HG03439 (cell line): ENCODE results near the gene KIF1A.

Source experiments
- ATAC-seq: cut with Tn5 transposase; IDR thresholded peaks from one replicate; pipeline ENCODE4 v1.9.1; 2021; ENCODE audit warnings: mild to moderate bottlenecking, moderate library complexity; ENCODE audit not compliant: unreplicated experiment

Gene KIF1A

GRCh38 chr2:240819858-240820606 is at the start of gene KIF1A:
KIF1A (minus strand) TSS chr2:240820219; CDS start chr2:240797752, 22,467 bp downstream.
- ATAC-seq: no peak

GRCh38 chr2:240869109-240869955 is 49.3 kb upstream of the KIF1A start:
- ATAC-seq: no peak

GRCh38 chr2:240868286-240869108 is 48.5 kb upstream of the KIF1A start, which contains the start of gene AGXT:
AGXT (plus strand) TSS chr2:240868824; CDS start chr2:240868866, 42 bp downstream.
- ATAC-seq: no peak

- no peak for ATAC-seq
Observed at GRCh38 chr2:240865391-240865790, 45.4 kb upstream of the KIF1A start.

GRCh38 chr2:240864475-240864874 is 44.5 kb upstream of the KIF1A start:
- ATAC-seq: no peak

GRCh38 chr2:240861547-240861946 is 41.5 kb upstream of the KIF1A start:
- no peak for ATAC-seq

GRCh38 chr2:240858871-240859270 is 38.9 kb upstream of the KIF1A start:
- no peak for ATAC-seq

GRCh38 chr2:240858321-240858720 is 38.3 kb upstream of the KIF1A start:
- ATAC-seq: no peak

GRCh38 chr2:240857039-240858008 is 37.3 kb upstream of the KIF1A start:
- no peak for ATAC-seq

- ATAC-seq: no peak
Observed at GRCh38 chr2:240856151-240856980, 36.3 kb upstream of the KIF1A start.

- ATAC-seq: no peak
Observed at GRCh38 chr2:240855670-240856069, 35.7 kb upstream of the KIF1A start.

- ATAC-seq: no peak
Observed at GRCh38 chr2:240852671-240853314, 32.8 kb upstream of the KIF1A start.

GRCh38 chr2:240851078-240851991 is 31.3 kb upstream of the KIF1A start:
- ATAC-seq: no peak

GRCh38 chr2:240850756-240851077 is 30.7 kb upstream of the KIF1A start:
- no peak for ATAC-seq

- ATAC-seq: no peak
Observed at GRCh38 chr2:240850026-240850425, 30.0 kb upstream of the KIF1A start.

- ATAC-seq: no peak
Observed at GRCh38 chr2:240848900-240849680, 29.1 kb upstream of the KIF1A start.

- ATAC-seq: no peak
Observed at GRCh38 chr2:240847817-240848216, 27.8 kb upstream of the KIF1A start.
